Natural killer cell (primary cell): ENCODE results near the gene ABCB10. TPM values are rescaled to one million over a fixed set of nuclear protein-coding genes. Genes with fewer than 3 reads are reported as not detected.

Experiments used
- ATAC-seq, 3 donors: fragments of 150-1000 bp in 2 of 3; fragments of 200-7000 bp in 1 of 3; cut with Tn5 transposase; 1 replicate in 1 of 3; 2 replicates in 2 of 3; pipeline ENCODE4 v1.10.0; 2021; ENCODE audit warnings: mild to moderate bottlenecking in 2 of 3, moderate library complexity in 2 of 3
- DNase-seq, 2 donors: peaks; one replicate each; pipeline versions ENCODE4 v3.0.0 to v3.0.0-alpha.2; 2013 to 2021; ENCODE audit warnings: mixed read lengths in 1 of 2
- H3K27ac ChIP-seq: one replicate; pipeline ENCODE4 v1.5.1; 2013; ENCODE audit warnings: mild to moderate bottlenecking, low read length
- H3K27me3 ChIP-seq: one replicate; pipeline ENCODE4 v1.6.1; 2013; ENCODE audit warnings: low read length; ENCODE audit not compliant: control insufficient read depth, insufficient read depth
- H3K36me3 ChIP-seq: one replicate; pipeline ENCODE4 v1.6.1; 2013; ENCODE audit warnings: low read length; ENCODE audit not compliant: control insufficient read depth, insufficient read depth
- H3K4me1 ChIP-seq: one replicate; pipeline ENCODE4 v1.6.1; 2013; ENCODE audit warnings: low read length; ENCODE audit not compliant: control insufficient read depth, insufficient read depth
- H3K4me3 ChIP-seq: one replicate; pipeline ENCODE4 v1.5.1; 2013; ENCODE audit warnings: low read length
- H3K9me3 ChIP-seq: one replicate; pipeline ENCODE4 v1.6.1; 2013; ENCODE audit warnings: low read length; ENCODE audit not compliant: control insufficient read depth, insufficient read depth
- H3K27ac Mint-ChIP-seq, 2 donors: one replicate each; pipeline ENCODE4 v1.8.0; 2022; ENCODE audit warnings: mild to moderate bottlenecking in 2 of 2, mixed read lengths in 2 of 2, moderate library complexity in 1 of 2
- H3K27me3 Mint-ChIP-seq, 2 donors: one replicate each; pipeline ENCODE4 v1.8.0; 2022; ENCODE audit warnings: low read depth in 2 of 2, mixed read lengths in 2 of 2
- H3K36me3 Mint-ChIP-seq: one replicate; pipeline ENCODE4 v1.8.0; 2022; ENCODE audit warnings: mixed read lengths
- H3K4me1 Mint-ChIP-seq, 2 donors: one replicate each; pipeline ENCODE4 v1.8.0; 2022; ENCODE audit warnings: mixed read lengths in 2 of 2
- H3K4me3 Mint-ChIP-seq: one replicate; pipeline ENCODE4 v1.8.0; 2022; ENCODE audit warnings: mild to moderate bottlenecking, moderate library complexity, mixed read lengths
- H3K9me3 Mint-ChIP-seq, 2 donors: one replicate each; pipeline ENCODE4 v1.8.0; 2022; ENCODE audit warnings: mixed read lengths in 2 of 2
- WGBS: methylation state at CpG from one replicate; pipeline ENCODE4 v1.1.7; 2013; ENCODE audit warnings: missing lambda C conversion rate; ENCODE audit not compliant: insufficient coverage; 5-methylcytosine and 5-hydroxymethylcytosine counted together
- intact Hi-C: fragments of 100-400 bp; cut with micrococcal nuclease; formaldehyde crosslinking; loops from one replicate; pipeline ENCODE4 v1.14.2; 2022
- total RNA-seq, 4 donors: library from RNA; stranded (reverse); fragments of 120-200 nt in 1 of 4; gene quantifications; one replicate each; pipeline versions ENCODE4 v1.2.3 to v1.2.4, GENCODE V29; 2013 to 2022
- TF ChIP-seq, protein P1 (sequence below): fragments of 200-600 bp; IDR thresholded peaks from one replicate; pipeline ENCODE4 v1.8.0; 2022; ENCODE audit warnings: antibody characterized with exemption

Gene ABCB10
- total RNA-seq, 3 donors from 2014 or later (not counting 1 experiment from before 2014, with no cell fraction given): 22.0 to 23.3 (median 22.0) TPM

DNA sequence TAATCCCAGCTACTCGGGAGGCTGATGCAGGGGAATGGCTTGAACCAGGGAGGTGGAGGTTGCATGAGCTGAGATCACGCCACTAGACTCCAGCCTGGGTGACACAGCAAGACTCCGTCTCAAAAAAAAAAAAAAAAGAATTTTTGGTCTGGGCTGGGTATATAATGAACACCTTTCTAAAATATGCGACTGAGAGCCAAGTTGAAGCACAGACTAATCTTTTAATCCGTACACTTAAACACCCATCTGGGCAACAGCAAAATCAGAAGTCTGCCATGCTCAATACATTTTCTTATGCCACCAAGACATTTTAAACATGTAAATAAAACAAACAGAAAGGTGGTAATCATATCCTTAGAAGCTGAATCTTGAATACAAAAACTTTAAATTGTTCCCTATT is 31.6 kb upstream of the ABCB10 start:
- DNase-seq (no peak), ATAC-seq (no peak)
- Mint-ChIP-seq H3K36me3 (no peaks in the 10 kb centered on the region), H3K27me3 (no peaks in the 10 kb centered on the region), H3K27ac (no peak overlapping the region), H3K9me3 (no peaks in the 10 kb centered on the region), H3K4me3 (no peak overlapping the region), H3K4me1 (no peaks in the 10 kb centered on the region)
- no peaks in the 10 kb centered on the region for H3K4me1 ChIP-seq
- no peaks in the 10 kb centered on the region for H3K9me3 ChIP-seq
- 94% methylated on average over 4 of the region's 5 CpGs for WGBS
- TF ChIP-seq, protein P1, sequence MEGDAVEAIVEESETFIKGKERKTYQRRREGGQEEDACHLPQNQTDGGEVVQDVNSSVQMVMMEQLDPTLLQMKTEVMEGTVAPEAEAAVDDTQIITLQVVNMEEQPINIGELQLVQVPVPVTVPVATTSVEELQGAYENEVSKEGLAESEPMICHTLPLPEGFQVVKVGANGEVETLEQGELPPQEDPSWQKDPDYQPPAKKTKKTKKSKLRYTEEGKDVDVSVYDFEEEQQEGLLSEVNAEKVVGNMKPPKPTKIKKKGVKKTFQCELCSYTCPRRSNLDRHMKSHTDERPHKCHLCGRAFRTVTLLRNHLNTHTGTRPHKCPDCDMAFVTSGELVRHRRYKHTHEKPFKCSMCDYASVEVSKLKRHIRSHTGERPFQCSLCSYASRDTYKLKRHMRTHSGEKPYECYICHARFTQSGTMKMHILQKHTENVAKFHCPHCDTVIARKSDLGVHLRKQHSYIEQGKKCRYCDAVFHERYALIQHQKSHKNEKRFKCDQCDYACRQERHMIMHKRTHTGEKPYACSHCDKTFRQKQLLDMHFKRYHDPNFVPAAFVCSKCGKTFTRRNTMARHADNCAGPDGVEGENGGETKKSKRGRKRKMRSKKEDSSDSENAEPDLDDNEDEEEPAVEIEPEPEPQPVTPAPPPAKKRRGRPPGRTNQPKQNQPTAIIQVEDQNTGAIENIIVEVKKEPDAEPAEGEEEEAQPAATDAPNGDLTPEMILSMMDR: no peak
- H3K36me3 ChIP-seq: peaks cover 21% of the 10 kb centered on the region
- H3K27ac ChIP-seq: no peak overlapping the region
- no peak overlapping the region for H3K4me3 ChIP-seq
- intact Hi-C loops: no loop called here
- H3K27me3 ChIP-seq: no peaks in the 10 kb centered on the region

DNA sequence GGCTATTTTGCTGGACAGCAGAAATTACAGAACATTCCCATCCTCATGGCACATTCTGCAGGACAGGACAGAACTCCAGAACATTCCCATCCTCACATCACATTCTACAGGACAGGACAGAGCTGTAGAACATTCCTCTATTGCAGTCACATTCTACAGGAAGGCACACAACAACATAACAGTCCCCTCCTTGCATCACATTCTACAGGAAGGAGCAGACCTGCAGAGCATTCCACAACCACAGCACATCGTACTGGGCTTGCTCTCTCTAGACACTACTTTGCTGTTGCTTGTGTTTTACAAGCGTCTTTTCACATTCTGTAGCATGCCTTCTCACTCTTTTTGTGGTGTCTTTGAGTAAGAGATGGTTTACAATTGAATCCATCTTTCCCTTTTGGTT is 26.8 kb upstream of the ABCB10 start:
- DNase-seq: no peak
- Histone ChIP-seq H3K4me1 (no peaks in the 10 kb centered on the region), H3K27ac (no peak overlapping the region), H3K27me3 (no peaks in the 10 kb centered on the region), H3K36me3 (no peaks in the 10 kb centered on the region), H3K4me3 (no peak overlapping the region), H3K9me3 (no peaks in the 10 kb centered on the region)
- no peaks in the 10 kb centered on the region for H3K36me3 Mint-ChIP-seq
- H3K4me3 Mint-ChIP-seq: no peak overlapping the region
- ATAC-seq: no peak
- WGBS: 83% methylated on average over 2 of the region's 2 CpGs
- intact Hi-C loops: no loop called here
- no peaks in the 10 kb centered on the region for H3K9me3 Mint-ChIP-seq
- TF ChIP-seq, protein P1: no peak
- no peaks in the 10 kb centered on the region for H3K27me3 Mint-ChIP-seq
- no peaks in the 10 kb centered on the region for H3K4me1 Mint-ChIP-seq
- no peak overlapping the region for H3K27ac Mint-ChIP-seq

- Histone ChIP-seq H3K4me3 (no peak overlapping the region), H3K4me1 (peaks cover 5% of the 10 kb centered on the region), H3K27ac (no peak overlapping the region), H3K27me3 (no peaks in the 10 kb centered on the region), H3K9me3 (no peaks in the 10 kb centered on the region), H3K36me3 (no peaks in the 10 kb centered on the region)
- TF ChIP-seq, protein P1: no peak
- Mint-ChIP-seq H3K4me3 (no peak overlapping the region), H3K36me3 (no peaks in the 10 kb centered on the region), H3K4me1 (no peaks in the 10 kb centered on the region), H3K27ac (no peak overlapping the region), H3K9me3 (no peaks in the 10 kb centered on the region), H3K27me3 (peaks cover 6 to 20% of the 10 kb centered on the region in 2 donors)
- no peak for DNase-seq
- 92% methylated on average over 4 of the region's 4 CpGs for WGBS
- ATAC-seq: no peak
- intact Hi-C loops: no loop called here
Measured at GRCh38 chr1:229582715-229583114, 24.2 kb upstream of the ABCB10 start.

DNA sequence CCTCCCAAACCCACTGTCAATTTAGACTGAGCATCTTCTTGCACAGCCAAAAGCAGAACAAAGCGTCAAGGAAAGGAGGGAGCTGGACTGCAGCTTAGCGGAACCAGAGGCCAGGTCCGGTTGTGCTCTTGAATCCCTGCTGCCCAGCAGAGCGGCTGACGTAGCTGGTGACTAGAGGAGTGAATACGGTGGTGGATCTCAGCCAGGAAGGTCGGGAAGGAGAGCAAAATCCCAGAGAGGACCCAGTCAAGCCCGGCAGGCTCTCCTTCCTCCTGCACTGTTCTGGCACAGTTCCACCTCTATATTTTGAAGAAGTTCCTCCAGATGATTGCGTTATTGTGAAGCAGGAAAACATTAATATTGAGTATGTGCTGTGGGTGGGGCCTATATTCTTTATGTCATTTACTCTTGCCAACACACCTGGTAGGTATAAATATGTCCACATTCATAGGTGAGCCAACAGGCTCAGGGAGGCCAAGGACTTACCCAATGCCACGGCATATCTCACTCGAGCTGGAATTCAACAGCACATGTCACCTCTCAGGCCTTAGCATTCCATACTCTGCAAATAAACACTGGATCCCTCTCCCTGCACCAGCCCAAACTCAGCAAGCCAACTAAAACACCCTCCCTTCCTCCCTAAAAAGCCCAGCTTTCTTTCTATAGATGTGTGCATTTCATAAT is 23.6 kb upstream of the ABCB10 start:
- ATAC-seq: no peak
- H3K36me3 ChIP-seq: no peaks in the 10 kb centered on the region
- H3K27ac ChIP-seq: no peak overlapping the region
- H3K9me3 ChIP-seq: no peaks in the 10 kb centered on the region
- Mint-ChIP-seq H3K4me3 (no peak overlapping the region), H3K27me3 (peaks cover 6 to 22% of the 10 kb centered on the region in 2 donors), H3K36me3 (no peaks in the 10 kb centered on the region), H3K4me1 (no peaks in the 10 kb centered on the region), H3K27ac (no peak overlapping the region), H3K9me3 (no peaks in the 10 kb centered on the region)
- intact Hi-C loops: no loop called here
- H3K4me3 ChIP-seq: no peak overlapping the region
- WGBS: 82% methylated on average over 10 of the region's 11 CpGs
- no peaks in the 10 kb centered on the region for H3K27me3 ChIP-seq
- TF ChIP-seq, protein P1: no peak
- no peak for DNase-seq
- H3K4me1 ChIP-seq: peaks cover 5% of the 10 kb centered on the region
